Measurements from ENCODE around the gene IVD.

The IVD gene

GRCh38 chr15:40424483-40425115 is 19.0 kb downstream of the IVD start:
- Histone ChIP-seq H3K4me1 (ENCODE audit: control insufficient read depth in 1 of 2, insufficient read depth in 1 of 2, low read depth in 1 of 2, low read length in 1 of 2) (peaks cover 8 to 13% of the 10 kb centered on the region in 2 experiments), H3K27me3 (peaks cover 7% of the 10 kb centered on the region), H3K27ac (no peak overlapping the region), H3K36me3 (peaks cover 8% of the 10 kb centered on the region), H3K9me3 (no peaks in the 10 kb centered on the region), H3K4me3 (ENCODE audit: low read depth in 1 of 2, low read length in 1 of 2) (no peak overlapping the region)
- TF ChIP-seq CTCF (IDR thresholded peaks at IDR 0.05), result no peak

GRCh38 chr15:40425681-40426080 is 20.1 kb downstream of the IVD start:
- no peaks in the 10 kb centered on the region for H3K9me3 ChIP-seq
- peaks cover 8 to 13% of the 10 kb centered on the region in 2 experiments for H3K4me1 ChIP-seq (ENCODE audit: control insufficient read depth in 1 of 2, insufficient read depth in 1 of 2, low read depth in 1 of 2, low read length in 1 of 2)
- TF ChIP-seq CTCF (IDR thresholded peaks at IDR 0.05), result no peak
- H3K4me3 ChIP-seq (ENCODE audit: low read depth in 1 of 2, low read length in 1 of 2), result no peak overlapping the region
- no peak overlapping the region for H3K27ac ChIP-seq
- peaks cover 14% of the 10 kb centered on the region for H3K27me3 ChIP-seq
- no peaks in the 10 kb centered on the region for H3K36me3 ChIP-seq

GRCh38 chr15:40427188-40427587 is 21.6 kb downstream of the IVD start:
- no peak for TF ChIP-seq CTCF (IDR thresholded peaks at IDR 0.05)
- no peaks in the 10 kb centered on the region for H3K9me3 ChIP-seq
- no peak overlapping the region for H3K4me3 ChIP-seq (ENCODE audit: low read depth in 1 of 2, low read length in 1 of 2)
- H3K4me1 ChIP-seq (ENCODE audit: control insufficient read depth in 1 of 2, insufficient read depth in 1 of 2, low read depth in 1 of 2, low read length in 1 of 2), result no peaks in the 10 kb centered on the region
- H3K27me3 ChIP-seq, result peaks cover 14% of the 10 kb centered on the region
- no peaks in the 10 kb centered on the region for H3K36me3 ChIP-seq
- no peak overlapping the region for H3K27ac ChIP-seq

- H3K4me1 ChIP-seq (ENCODE audit: control insufficient read depth in 1 of 2, insufficient read depth in 1 of 2, low read depth in 1 of 2, low read length in 1 of 2), result no peaks in the 10 kb centered on the region
- H3K27ac ChIP-seq, result no peak overlapping the region
- no peak for TF ChIP-seq CTCF (IDR thresholded peaks at IDR 0.05)
- no peaks in the 10 kb centered on the region for H3K36me3 ChIP-seq
- no peak overlapping the region for H3K4me3 ChIP-seq (ENCODE audit: low read depth in 1 of 2, low read length in 1 of 2)
- H3K27me3 ChIP-seq, result peaks cover 23% of the 10 kb centered on the region
- no peaks in the 10 kb centered on the region for H3K9me3 ChIP-seq
These were observed 22.6 kb downstream of the IVD start for GRCh38 chr15:40428185-40428584.

- H3K4me1 ChIP-seq (ENCODE audit: control insufficient read depth in 1 of 2, insufficient read depth in 1 of 2, low read depth in 1 of 2, low read length in 1 of 2), result no peaks in the 10 kb centered on the region
- no peaks in the 10 kb centered on the region for H3K36me3 ChIP-seq
- TF ChIP-seq CTCF (IDR thresholded peaks at IDR 0.05), result no peak
- H3K9me3 ChIP-seq, result no peaks in the 10 kb centered on the region
- H3K4me3 ChIP-seq (ENCODE audit: low read depth in 1 of 2, low read length in 1 of 2), result no peak overlapping the region
- peaks cover 33% of the 10 kb centered on the region for H3K27me3 ChIP-seq
- H3K27ac ChIP-seq, result no peak overlapping the region
These were observed 23.6 kb downstream of the IVD start for GRCh38 chr15:40429068-40429710.
